GM12891 (cell line): ENCODE data around the gene NPHP4.

Experiments
- POLR2A ChIP-seq: IDR thresholded peaks from 2 replicates; pipeline ENCODE4 v1.6.1; 2011; ENCODE audit warnings: low read depth, low read length, control low read depth
- POLR2AphosphoS5 ChIP-seq: IDR thresholded peaks from 2 replicates; pipeline ENCODE4 v1.6.1; 2011; ENCODE audit warnings: low read depth, low read length, control low read depth
- TAF1 ChIP-seq: IDR thresholded peaks from 2 replicates; pipeline ENCODE4 v1.6.1; 2011; ENCODE audit warnings: low read depth, low read length, control low read depth

DNA sequence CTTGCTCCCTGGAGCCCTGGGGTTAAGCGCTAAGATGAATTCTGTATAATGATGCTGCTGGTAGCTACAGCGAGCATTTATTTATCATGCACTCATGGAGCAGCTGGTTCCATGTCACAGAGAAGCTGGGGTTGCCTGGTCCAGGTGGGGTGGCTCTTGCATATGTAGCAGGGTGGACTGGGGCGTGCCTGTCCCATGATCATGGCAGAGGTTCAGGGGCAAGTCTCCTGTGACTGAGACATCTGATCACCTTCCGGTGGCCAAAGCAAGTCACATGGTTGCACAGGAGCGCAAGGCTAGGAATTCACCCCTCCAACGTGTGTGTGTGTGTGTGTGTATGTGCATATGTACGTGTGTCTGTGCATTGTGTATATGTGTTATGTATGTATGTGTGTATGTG, 37.9 kb upstream of the NPHP4 start:
- TF ChIP-seq POLR2A (no peak), POLR2AphosphoS5 (no peak), TAF1 (no peak)
